SU-DHL-6 (cell line): ENCODE measurements around the gene PC.

Experiments
- CTCF ChIP-seq: fragments of 200-600 bp; sonication (generic); IDR thresholded peaks from one replicate; pipeline ENCODE4 v1.5.1; 2017; ENCODE audit warnings: antibody characterized with exemption, mild to moderate bottlenecking, low read length, moderate library complexity; ENCODE audit not compliant: insufficient read depth, poor library complexity, severe bottlenecking
- EZH2phosphoT487 ChIP-seq: fragments of 200-600 bp; sonication (generic), shearing (Covaris generic); conservative IDR thresholded peaks from 2 replicates; pipeline ENCODE4 v1.6.1; 2018; ENCODE audit warnings: mild to moderate bottlenecking, antibody characterized with exemption, low read length, moderate library complexity, mixed read lengths

- TF ChIP-seq CTCF (no peak), EZH2phosphoT487 (no peak)
Observed at GRCh38 chr11:66867425-66868040, 90.7 kb downstream of the PC start.
